HL-60/S4 treated with phorbol 12-myristate 13-acetate at 8.2 ng/mL for 4 days and 3 days (cell line): ENCODE data around the gene MTHFSD.

ENCODE experiments used
- in situ Hi-C: fragments of 300-500 bp; cut with MboI; formaldehyde crosslinking; loops from 2 replicates; pipeline ENCODE4 v1.15.0; 2022; ENCODE audit warnings: low sequenced_read_pairs

The MTHFSD gene, protein sequence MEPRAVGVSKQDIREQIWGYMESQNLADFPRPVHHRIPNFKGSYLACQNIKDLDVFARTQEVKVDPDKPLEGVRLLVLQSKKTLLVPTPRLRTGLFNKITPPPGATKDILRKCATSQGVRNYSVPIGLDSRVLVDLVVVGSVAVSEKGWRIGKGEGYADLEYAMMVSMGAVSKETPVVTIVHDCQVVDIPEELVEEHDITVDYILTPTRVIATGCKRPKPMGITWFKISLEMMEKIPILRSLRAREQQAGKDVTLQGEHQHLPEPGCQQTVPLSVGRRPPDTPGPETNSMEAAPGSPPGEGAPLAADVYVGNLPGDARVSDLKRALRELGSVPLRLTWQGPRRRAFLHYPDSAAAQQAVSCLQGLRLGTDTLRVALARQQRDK

DNA sequence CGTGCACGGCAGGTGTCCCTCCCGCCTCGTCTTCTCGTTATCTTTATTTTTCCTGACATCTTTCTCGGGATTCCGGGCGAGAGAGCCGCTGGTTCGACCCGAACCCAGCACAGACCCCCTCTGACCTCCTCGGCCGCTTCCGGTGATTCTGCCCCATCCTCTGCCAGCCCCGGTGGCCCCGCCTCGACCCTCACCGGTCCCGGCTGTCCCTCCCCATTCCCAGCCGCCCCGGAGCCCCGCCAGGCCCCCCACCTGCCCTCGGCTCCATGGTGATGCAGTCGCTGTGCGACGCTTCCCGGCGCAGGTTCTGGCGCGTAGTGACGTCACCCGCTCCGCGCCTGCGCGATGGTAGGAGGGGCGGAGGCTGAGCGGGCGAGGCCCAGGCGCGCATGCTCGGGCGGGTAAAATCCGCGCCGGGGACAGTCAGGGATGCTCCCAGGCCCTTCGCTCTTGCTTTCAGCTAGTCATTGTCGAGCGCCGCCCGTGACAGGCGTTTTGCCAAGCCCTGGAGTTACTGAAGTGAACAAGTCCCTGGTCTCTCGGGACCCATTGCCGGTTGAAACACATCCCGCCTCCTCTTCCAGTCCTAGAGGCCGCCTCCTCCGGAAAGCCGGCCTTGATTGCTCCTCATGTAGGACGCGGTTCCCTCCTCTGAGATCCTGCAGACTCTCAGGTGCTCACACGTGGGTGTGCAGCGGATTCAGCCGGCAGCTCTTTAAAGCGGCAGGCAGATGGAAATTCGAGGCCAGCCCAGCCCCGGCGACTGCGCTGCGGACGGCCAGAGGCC is at the start of gene MTHFSD:
TSS of gene MTHFSD (minus strand) at position 319 of the 787 bp plus-strand sequence. CDS start at position 268, 51 bp downstream.
- in situ Hi-C loops, result no loop called here

DNA sequence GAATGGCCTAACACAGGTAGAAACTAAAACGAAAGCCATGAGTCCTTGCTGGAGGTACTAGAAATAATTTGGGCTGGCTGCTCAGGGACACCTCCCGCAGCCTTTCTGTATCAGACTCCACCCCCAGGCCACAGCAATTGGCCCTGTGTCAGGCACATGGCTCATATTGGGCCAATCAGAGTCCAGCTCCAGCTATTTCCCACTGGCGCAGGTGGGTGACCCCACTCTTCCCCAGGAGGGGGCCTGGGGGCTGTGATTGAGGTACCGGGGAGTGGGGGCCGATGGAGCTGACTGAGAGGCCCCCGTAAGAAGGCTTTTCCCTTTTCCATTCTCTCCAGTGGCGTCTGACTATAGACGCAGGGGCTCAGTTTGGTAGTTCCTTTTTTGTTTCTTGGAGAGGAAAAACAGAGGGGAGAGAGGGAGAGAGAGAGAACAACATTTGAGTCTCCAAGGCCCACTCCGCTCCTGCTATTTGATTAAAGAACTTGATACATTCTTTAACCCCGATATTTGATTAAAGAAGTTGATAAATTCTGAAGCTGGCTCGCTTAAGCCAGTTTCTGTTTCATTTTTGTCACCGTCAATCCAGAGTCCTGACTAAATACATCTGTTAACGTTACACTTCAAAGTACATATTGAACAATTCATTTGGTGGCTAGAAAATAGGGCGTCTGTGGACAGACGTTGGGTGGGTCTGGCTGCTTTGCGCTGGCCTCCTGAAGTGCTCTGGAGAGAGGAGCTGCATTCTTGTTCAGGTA is 49.6 kb upstream of the MTHFSD start:
- in situ Hi-C loops, result no loop called here

DNA sequence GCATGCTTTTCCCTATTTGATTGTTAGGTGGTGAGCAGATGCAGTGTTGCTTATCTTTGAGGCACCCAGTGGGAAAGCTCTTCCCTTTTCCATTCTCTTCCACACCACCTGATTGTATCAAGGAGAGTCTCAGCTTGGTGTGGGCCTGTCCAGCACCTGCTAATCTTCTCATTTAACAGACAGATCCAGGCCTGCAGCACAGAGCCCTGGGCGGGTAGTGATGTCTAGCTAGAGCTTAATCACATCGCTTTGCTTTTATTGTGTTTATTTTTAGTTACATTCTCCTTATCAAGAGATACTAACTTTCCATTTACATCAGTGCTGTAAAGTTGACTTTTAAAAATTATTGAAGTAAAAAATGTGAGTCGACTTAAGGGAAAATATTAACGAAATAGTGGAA is 47.5 kb upstream of the MTHFSD start:
- in situ Hi-C loops, result no loop called here

DNA sequence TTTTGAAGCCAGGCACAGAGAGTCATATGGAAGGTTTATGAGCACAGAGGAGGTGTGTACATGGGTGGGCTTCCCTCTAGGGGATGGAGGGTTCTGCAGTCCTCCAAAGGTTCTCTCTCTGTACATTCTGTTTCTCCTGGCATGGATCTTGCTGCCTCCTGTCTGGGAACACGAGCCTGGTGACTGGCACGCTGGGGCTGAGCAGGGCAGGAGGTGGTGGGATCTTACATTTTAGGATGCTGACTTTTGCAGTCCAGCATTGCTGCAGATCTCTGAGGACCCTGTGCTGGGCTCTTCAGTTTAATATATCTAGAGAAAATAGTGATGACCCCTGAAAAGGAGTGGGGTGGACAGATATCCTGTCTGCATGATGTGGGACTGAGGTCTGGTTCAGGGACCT is 46.3 kb upstream of the MTHFSD start:
- in situ Hi-C loops, result no loop called here

DNA sequence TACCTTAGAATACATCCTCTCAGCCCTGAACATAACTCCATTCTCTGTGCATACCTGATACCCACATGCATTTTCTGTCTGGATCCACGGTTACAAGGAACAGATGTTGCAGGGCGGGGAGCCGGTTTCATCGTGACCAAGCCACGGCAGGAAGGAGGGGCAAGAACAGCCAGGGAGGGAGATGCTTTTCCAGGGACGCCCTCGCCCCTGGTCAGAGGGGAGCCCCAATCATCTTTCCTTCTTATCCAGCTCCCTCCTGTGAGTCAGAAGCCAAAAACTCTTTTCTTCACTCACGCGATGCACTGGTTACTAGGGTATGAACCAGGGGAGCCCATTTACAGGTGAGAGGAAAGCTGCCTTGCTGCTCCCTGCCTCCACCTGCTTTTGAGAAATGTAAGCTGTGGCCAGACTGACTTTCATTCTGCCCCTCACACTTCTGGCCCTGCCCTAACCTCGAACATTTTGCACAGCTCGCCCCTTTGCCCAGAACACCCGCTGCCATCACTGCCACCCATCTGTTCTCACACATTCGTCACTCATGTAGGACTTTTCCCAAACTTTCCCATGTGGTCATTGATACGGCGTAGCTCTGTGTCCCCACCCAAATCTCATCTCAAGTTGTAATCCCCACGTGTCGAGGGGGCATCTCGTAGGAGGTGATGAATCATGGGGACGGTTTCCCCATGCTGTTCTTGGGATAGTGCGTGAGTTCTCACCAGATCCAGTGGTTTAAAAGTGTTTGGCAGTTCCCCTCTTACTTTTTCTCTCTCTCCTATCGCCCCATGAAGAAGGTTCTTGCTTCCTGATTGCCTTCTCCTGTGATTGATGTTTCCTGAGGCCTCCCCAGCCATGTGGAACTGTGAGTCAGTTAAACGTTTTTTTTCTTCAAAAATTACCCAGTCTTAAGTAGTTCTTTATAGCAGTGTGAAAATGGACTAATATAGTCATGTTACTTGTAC is 43.9 kb upstream of the MTHFSD start:
- in situ Hi-C loops, result loop anchor here (25.0 kb wide), 1 partner anchor 463 kb away; no protein-coding TSS in a partner anchor

DNA sequence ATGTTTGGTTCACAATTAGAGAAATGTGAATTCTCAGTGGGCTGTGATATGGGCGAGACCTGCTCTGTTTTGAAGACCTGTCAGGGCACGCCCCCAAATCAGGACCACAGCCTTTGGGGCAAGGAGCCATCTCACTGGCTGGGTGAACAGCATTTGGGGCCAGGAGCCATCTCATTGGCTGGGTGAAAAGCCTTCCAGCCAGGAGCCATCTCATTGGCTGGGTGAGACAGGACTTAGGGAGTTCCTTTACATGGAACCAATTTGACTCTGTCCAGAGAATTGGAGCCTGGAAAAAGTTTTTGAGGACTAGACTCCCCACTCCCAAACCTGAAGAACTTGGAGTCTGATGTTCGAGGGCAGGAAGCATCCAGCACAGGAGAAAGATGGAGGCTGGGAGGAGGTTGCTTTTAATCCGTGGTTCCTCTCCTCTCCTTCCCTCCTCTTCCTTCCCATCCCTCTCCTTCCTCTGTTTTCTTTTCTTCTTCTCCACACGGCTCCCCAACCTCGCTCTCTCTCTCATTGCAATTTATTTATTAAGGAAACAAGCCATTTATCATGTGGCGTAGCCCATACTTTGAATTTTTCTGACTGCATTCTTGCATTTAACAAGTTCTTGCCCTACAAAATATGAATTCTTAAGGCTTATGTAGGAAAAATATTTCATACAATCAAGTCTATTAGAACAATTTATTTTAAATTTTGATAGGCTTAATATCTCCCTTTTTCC is 43.0 kb upstream of the MTHFSD start:
- in situ Hi-C loops, result loop anchor here (25.0 kb wide), 1 partner anchor 464 kb away; no protein-coding TSS in a partner anchor

DNA sequence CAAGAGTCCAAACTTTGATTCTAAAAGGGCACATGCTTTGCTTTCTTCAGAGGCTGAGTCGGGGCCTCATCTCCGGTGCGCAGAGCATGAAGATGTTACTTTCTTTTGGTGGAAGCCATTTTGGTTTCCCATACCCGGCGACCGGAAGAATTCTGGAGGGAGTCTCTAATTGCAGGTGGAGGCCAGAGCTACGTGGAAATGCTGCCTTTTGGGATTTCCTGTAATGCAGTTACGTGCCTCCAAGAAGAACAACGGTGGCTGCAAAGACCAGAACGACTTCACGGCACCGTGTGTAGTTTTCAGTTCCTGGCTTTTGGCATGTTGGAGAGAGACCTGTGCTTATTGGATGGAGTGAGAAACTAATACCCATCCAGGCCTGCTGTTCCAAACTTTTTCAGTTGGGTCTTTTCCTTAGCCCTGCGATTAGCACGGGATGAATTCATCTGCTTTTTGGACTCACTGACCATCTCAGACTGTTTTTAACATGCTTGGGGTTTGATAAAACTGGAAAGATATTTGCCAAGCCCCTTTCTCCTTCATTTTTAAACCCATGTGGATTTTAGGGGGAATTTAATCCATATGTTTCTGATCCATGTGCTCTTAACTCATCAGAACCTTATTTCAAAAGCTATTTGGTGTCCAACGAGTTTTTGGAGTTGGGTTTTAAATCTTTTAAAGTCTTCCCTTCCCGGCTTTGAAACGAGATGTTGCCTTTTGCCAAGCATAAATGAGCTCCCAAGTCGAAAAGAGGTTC is 42.3 kb upstream of the MTHFSD start:
- in situ Hi-C loops, result loop anchor here (25.0 kb wide), 1 partner anchor 465 kb away; no protein-coding TSS in a partner anchor

DNA sequence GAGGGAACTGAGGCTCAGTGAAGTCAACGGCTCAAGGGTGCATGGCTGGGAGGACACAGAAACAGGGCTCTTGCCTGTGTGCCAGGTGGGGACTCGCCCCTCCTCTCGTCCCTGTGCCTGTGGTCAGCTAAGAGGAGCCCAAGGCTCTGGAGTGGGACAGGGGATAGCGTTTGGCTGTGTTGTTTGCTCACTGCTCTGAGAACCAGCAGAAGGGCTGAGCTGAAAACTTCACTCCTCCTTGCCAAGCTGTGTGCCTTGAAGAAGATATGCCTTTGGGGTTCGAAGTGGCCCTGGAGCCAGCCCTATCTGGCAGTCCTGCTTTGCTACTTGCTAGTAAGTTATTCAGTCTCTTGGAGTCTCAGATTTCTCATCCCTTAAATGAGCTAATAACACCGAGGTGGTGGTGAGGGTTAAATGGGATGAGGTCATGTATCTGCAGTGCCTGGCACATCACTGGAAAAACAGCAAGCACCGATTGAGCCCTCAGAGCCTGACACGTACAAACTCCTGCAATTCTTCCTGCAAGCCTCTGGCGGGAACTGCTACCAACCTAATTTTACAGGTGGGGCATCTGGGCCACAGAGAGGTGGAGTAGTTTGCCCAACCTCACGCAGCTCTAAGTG is 41.1 kb upstream of the MTHFSD start:
- in situ Hi-C loops, result loop anchor here (25.0 kb wide), 1 partner anchor 466 kb away; no protein-coding TSS in a partner anchor

DNA sequence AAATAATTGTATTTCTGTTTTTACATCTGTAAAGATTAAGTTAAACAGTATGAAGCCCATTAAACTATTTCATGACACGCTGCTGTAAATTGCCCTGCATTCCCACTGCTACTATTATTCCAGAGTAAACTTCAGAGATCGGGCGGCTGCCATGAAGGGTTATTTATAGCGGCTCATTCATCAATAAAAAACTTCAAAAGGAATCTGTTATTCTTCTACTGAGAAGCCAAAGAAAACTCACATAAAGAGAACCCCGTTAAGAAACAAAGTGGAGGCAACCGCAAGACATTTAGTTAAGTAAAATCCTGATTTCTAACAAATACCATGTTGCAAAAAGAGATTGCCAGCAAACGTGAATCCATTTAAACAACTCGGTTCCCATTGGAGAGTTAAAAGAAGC is 39.7 kb upstream of the MTHFSD start:
- in situ Hi-C loops, result loop anchor here (25.0 kb wide), 1 partner anchor 468 kb away; no protein-coding TSS in a partner anchor

DNA sequence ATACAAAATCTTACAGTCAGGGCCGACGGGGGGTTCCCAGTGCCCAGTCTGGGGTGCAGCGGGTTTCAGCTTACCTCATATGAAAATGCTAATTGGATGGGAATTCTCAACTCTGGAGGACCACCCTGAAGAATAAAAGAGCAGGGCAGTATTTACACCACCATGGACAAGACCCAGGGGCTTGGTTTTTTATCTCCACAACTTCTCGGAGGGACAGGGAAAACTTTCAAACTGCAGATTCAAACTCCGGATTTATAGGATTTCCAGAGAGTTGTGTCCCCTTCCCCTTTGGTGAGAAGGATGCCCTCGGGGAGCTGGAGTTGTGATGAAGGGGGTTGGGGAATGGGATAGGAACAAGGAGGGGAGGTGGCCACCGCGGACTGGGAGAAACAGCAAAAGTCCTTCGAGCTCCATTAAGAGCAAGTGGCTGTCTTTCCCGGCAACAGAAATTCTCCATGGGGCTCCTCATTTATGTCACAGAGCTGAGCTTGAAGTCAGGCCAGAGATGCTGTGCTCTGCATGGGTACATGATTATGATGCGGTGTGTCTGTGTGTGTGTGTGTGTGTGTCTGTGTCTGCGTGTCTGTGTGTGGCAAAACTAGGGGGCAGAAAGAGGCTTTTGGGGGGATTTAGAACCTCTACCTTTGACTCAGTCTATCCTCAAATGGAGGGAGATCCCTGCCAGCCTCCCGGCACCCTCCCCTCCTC is 39.0 kb upstream of the MTHFSD start:
- in situ Hi-C loops, result loop anchor here (25.0 kb wide), 1 partner anchor 468 kb away; no protein-coding TSS in a partner anchor

DNA sequence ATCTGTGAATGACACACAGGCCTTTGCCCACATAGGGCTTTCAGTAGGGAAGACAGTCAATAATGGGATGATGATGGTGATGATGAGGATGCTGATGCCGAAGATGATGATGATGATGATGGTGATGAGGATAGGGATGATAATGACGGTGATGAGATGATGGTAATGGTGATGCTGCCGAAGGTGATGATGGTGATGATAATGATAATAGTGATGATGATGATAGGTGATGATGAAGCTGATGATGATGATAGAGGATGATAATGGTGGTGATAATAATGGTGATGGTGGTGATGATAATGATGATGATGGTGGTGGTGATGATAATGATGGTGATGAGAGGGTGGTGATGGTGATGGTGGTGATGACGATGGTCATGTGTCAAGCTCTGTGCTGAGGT is 36.2 kb upstream of the MTHFSD start:
- in situ Hi-C loops, result loop anchor here (25.0 kb wide), 1 partner anchor 471 kb away; no protein-coding TSS in a partner anchor

DNA sequence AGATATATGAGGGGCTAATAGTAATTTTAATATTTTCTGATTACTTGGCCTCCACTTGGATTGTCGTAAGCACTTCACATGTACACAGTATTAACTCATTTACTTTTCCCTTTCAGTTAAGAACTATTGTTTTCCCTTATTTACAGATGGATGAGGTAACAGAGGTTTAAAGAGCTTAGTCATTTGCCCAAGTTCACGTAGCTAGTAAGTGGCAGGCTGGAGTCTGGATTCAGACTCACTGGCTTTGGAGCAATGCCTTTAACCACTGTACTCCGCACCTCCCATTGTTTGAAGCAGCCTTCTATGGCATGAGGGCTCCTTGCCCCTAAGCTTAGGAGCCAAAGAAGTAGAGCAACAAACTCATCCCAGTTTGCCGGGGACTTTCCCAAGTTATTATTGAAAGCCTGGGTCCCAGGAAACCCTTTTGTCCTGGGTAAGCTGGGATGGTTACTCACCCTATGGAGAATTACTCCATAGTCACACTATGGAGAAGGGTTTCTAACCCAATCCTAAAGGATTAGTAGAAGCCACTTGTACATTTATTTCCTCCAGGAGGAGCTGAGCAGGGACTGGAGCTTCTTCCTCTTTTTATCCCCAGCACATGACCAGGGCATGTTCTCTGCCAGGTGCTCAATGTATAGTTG is 35.6 kb upstream of the MTHFSD start:
- in situ Hi-C loops, result loop anchor here (25.0 kb wide), 1 partner anchor 472 kb away; no protein-coding TSS in a partner anchor

DNA sequence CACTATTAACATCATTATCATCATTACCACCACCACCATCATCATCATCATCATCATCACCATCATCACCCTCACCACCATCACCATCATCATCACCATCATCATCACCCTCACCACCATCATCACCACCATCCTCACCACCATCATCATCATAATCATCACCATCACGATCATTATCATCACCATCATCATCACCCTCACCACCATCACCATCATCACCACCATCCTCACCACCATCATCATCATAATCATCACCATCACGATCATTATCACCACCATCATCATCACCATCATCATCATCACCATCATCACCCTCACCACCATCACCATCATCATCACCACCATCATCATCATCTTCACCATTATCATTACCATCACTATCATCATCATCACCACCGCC is 32.9 kb upstream of the MTHFSD start:
- in situ Hi-C loops, result loop anchor here (25.0 kb wide), 1 partner anchor 474 kb away; no protein-coding TSS in a partner anchor

DNA sequence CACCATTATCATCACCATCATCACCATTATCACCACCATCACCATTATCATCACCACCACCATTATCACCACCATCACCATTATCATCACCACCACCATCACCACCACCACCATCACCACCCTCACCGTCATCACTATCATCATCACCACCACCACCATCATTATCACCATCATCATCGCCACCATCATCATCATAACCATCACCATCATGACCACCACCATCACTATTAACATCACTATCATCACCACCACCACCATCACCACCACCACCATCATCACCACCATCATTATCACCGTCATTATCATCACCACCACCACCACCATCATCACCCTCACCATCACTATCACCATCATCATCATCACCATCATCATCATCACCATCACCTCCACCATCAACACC is 32.5 kb upstream of the MTHFSD start:
- in situ Hi-C loops, result loop anchor here (25.0 kb wide), 1 partner anchor 475 kb away; no protein-coding TSS in a partner anchor

DNA sequence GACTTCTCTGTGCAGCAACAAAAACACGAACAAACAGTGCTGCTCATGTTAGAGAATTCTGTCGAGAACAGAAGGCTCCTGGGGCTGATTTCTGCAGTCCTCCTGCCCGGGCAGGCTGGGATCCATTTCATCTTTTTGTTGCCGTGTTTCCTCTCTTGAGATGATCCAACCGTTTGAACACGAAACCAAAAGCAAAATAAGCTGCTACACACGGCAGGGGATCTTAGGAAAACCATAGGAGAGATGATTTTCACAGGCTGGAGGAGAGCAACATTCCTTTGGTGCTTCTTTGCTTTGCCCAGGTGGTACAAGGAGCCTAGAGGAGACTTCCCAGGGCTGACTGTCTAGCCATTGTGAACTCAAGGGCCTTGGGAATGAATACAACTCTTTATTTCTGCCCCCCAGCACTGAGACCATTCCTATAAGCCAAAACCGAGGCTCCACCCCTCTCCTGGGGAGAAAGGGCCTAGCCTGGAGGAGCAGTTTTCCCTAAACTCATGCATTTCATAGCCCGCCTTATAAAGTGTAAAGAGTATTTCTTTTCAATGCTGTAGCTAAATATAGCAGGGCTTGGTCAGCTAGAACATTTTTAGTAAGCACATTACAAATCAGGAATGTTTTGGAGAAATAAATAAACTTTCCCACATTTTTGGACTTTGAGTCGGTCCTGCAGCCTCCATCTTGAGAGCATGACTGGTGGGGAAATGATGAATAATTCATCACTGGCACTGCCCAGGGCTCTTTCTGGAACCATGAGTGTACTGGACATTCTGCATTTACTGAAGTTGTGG is 31.0 kb upstream of the MTHFSD start:
- in situ Hi-C loops, result loop anchor here (25.0 kb wide), 1 partner anchor 476 kb away; no protein-coding TSS in a partner anchor
